Eye (tissue), 1 donor: ENCODE results near the gene RTN4RL1.
"Not testable (repeated sequence)": the region's sequence is repeated elsewhere in the genome, so short reads cannot be mapped to it uniquely, and the experiment has no call there.

ENCODE experiments used
- DNase-seq: peaks from one replicate; pipeline ENCODE4 v3.0.0-alpha.2; 2015

Gene RTN4RL1

GRCh38 chr17:2023692-2024571, 1.2 kb downstream of the RTN4RL1 start:
- DNase-seq: peak; percentile 93

- DNase-seq: no peak
Measured at GRCh38 chr17:2023256-2023655, 1.9 kb downstream of the RTN4RL1 start.

DNA sequence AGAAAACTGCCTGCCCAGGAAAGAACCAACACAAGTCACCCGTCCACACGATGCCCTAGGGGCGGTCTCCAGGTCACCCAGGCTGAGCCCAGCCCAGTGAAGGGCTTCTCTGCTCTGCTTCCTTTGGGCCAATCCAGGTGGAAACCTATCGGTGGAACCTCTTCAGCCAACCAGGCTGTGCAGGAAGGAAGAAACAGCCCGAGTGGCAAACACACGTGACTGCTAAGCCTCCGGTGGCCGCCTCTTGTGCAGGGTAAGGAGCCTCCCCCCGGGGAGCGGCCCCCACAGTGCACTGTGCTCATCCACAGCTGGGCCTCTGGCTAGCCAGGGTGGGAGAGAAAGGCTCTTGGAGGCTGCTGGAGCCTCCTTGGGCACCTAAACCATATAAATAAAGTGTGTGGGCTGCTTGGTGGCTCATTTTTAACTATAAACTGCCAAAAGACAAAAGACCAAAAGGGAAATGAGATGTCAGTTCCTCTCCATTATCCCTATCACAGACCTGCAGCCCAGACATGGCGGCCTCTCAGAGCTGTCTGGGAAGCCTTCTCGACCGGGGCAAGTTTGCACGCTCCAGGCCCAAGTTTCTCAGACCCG, 2.4 kb downstream of the RTN4RL1 start:
- DNase-seq: no peak

DNA sequence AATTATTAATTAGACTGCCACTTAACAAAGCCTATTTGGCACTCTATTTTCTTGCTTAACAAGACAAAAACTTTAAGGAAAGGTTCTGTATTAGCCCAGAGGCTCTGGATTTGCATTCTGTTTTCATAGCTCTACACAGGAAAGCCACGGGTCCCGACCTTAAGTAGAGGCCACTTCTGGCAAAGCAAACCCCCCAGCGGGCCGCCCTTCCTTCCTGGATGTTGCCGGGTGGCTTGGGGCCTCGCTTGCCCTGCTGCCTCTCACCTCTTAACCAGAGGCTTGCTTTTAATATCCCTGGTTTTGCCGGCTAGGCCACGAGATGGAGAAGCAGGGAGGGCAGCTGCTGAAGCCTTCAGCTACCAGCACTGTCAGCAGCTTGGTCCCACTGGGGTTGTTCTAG, 4.4 kb downstream of the RTN4RL1 start:
- no peak for DNase-seq

DNA sequence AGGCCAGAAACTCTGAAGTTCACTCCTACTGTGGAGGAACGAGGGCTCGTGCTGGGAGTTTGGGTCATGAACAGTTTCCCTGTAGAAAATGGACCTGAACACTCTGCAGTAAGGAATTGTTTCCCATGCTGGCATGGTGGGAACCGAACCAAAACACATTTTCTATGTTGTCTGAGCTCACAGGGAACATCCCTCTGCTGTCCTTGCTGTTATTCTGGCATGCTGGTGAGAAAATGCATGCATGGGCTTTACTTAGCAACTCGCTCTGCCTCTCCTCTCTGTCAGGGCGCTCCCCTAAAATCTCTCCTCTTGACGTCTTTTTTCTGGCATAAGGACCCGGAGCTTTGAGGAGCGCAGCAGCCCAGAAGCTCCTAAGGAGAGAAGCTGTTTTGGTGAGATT, 5.4 kb downstream of the RTN4RL1 start:
- no peak for DNase-seq

- no peak for DNase-seq
Measured at GRCh38 chr17:2018716-2019510, 6.2 kb downstream of the RTN4RL1 start.

DNA sequence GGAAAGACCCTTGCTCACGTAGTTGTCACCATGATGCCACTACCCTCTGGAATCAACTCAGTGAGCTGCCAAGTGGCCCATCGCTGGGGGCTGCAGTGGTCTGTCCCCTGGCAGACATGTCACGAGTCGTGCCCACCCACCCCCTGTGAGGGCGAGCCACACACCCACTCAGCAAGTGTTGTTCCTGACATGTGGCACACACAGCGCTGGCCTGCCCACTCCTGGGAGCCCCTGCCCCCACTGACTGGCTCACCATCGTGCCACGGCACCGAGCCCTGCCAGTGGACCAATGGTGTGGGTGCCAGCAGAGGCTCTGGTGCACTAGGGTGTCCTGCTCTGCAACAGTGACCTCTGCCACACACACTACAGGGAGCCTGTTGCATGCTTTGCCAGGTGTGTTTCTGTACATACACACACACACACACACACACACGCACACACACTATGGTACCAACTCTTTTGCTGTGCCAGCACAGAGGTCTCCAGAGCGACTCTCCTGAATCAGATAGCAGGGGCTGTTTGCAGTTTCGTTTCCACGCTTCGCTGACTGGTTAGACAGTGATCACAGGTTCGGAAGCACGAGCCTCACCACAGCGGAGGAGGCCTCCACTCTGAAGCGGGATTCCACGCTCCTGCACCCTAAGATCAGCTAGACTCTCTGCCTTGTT, 7.7 kb downstream of the RTN4RL1 start:
- DNase-seq: peak; percentile 39

- DNase-seq: no peak
Measured at GRCh38 chr17:2016494-2016893, 8.6 kb downstream of the RTN4RL1 start.

- DNase-seq: no peak
Measured at GRCh38 chr17:2015314-2015713, 9.8 kb downstream of the RTN4RL1 start.

GRCh38 chr17:2013994-2014317, 11.2 kb downstream of the RTN4RL1 start:
- no peak for DNase-seq

- DNase-seq: not testable (repeated sequence)
Measured at GRCh38 chr17:2013220-2013993, 11.7 kb downstream of the RTN4RL1 start.

GRCh38 chr17:2012499-2012898, 12.6 kb downstream of the RTN4RL1 start:
- no peak for DNase-seq

- DNase-seq: peak; percentile 79
Measured at GRCh38 chr17:2011411-2012371, 13.4 kb downstream of the RTN4RL1 start.

DNA sequence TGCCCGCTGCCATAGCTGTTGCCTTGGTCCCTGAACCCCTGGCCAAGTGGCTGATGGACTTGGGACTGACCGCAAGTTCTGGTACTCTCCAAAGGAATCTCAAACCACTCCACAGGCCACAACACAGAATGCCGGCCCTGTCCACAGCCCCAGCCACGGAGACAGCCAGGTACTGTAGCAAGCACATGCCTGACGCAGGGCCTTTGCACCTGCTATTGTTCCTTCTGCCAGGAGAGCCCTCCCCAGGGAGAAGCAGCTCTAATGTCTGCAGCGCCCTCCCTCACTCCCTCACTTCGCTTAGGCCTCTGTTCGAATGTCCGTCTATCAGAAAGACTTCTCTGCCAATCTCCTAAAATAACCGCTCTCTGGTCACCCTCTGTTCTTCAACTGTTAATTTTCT, 15.4 kb downstream of the RTN4RL1 start:
- DNase-seq: no peak

GRCh38 chr17:2008332-2009126, 16.6 kb downstream of the RTN4RL1 start:
- no peak for DNase-seq

DNA sequence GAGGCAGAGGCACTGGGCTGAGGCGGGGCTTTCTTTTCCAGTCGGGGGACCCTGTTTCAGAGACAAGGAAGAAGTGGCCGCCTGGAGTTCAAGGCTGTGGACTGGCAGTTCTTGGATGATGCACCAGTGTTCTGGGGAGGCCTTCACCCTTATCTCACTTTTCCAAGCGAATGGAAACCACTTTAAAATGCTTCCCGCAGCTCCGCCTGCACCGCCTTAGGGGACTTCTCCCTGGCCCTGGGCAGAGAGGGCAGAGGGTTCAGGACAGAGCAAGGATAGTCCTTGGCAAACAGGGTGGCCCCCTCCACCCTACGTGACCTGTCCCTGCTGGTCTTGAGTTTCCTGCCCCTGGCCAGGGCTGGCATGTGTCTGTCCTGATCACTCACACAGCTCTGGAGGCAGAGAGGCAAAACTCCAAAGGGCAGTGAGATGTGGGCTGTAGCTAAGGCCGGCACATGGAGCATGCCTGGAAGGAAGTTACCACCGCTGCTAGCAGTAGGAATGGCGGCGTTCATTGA, 20.6 kb downstream of the RTN4RL1 start:
- DNase-seq: no peak

- no peak for DNase-seq
Measured at GRCh38 chr17:2003525-2003924, 21.6 kb downstream of the RTN4RL1 start.

GRCh38 chr17:2002767-2003329, 22.3 kb downstream of the RTN4RL1 start:
- no peak for DNase-seq

DNA sequence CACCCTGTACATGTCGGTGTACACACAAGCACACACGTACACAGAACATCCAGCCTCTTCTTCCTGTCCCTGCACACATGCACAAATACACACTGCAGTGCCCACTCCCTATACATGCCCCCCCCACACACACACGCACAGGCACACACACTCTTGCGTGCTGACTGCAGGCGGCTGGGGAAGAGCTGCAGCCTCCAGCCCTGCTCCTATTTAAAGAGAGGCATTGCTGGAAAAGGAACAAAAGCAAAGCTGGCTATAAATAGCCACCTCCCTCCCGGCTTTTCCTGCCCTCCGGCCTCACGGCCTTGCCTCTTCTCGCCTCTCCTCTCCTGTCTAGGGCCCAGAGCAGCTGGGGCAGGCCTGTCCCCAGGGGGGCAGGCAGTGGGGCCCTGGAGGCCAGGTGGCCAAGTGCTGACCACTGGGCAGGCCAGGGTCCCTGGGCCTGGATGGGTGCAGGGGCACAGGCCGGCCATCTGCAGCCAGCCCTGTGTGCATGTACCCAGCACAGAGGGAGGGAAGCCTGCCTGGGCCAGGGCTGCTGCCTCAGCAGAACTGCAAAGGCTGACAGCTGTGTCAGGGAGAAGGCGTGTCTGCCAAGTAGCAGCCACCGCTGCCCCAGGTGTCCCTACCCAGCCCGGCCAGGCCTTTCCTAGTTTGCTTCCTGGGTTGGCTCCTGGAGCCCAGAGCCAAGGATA, 25.4 kb downstream of the RTN4RL1 start:
- peak; percentile 80 for DNase-seq
